Peyer's patch (tissue), 4 donors: ENCODE measurements around the gene PLEKHG2. TPM values are rescaled to one million over a fixed set of nuclear protein-coding genes. Genes with fewer than 3 reads are reported as not detected.

Experiments used
- DNase-seq, 3 donors: peaks; one replicate each; pipeline ENCODE4 v3.0.0-alpha.2; 2017 to 2019
- H3K27ac ChIP-seq, 4 donors: fragments of 200-600 bp; sonication (generic); one replicate each; pipeline ENCODE4 v1.5.1; 2016 to 2019
- H3K27me3 ChIP-seq, 2 donors: fragments of 200-600 bp; sonication (generic); one replicate each; pipeline ENCODE4 v1.5.1; 2019
- H3K36me3 ChIP-seq, 3 donors: fragments of 200-600 bp; sonication (generic); one replicate each; pipeline ENCODE4 v1.5.1; 2016 to 2019
- H3K4me1 ChIP-seq, 4 donors: fragments of 200-600 bp; sonication (generic); one replicate each; pipeline ENCODE4 v1.5.1; 2016 to 2019
- H3K4me3 ChIP-seq, 4 donors: fragments of 200-600 bp; sonication (generic); 1 replicate in 3 of 4; 2 replicates in 1 of 4; pipeline ENCODE4 v1.5.1; 2016 to 2019; ENCODE audit warnings: mild to moderate bottlenecking in 1 of 4
- H3K9me3 ChIP-seq, 4 donors: fragments of 200-600 bp; sonication (generic); one replicate each; pipeline ENCODE4 v1.5.1; 2016 to 2019; ENCODE audit warnings: mild to moderate bottlenecking in 1 of 4
- POLR2A ChIP-seq, 2 donors: fragments of 450-650 bp; IDR thresholded peaks; one replicate each; pipeline ENCODE4 v1.5.1; 2017; ENCODE audit warnings: antibody characterized with exemption in 2 of 2, mild to moderate bottlenecking in 2 of 2, moderate library complexity in 2 of 2
- total RNA-seq, 4 donors: library from RNA; depleted of rRNA; stranded (reverse); fragments of >200 nt; gene quantifications; one replicate each; pipeline ENCODE4 v1.1.0, GENCODE V29; 2016
- TF ChIP-seq, protein P1 (sequence below), 6 experiments: fragments of 450-650 bp in 4 of 6; fragments of 200-600 bp in 2 of 6; sonication (generic) in 1 of 6; IDR thresholded peaks; one replicate each; pipeline ENCODE4 v1.5.1; 2017 to 2019; ENCODE audit warnings: antibody characterized with exemption in 6 of 6, mild to moderate bottlenecking in 3 of 6, moderate library complexity in 1 of 6

The PLEKHG2 gene
- total RNA-seq, 4 donors from 2014 or later = 7.7 to 42.1 (median 16.1) TPM

DNA sequence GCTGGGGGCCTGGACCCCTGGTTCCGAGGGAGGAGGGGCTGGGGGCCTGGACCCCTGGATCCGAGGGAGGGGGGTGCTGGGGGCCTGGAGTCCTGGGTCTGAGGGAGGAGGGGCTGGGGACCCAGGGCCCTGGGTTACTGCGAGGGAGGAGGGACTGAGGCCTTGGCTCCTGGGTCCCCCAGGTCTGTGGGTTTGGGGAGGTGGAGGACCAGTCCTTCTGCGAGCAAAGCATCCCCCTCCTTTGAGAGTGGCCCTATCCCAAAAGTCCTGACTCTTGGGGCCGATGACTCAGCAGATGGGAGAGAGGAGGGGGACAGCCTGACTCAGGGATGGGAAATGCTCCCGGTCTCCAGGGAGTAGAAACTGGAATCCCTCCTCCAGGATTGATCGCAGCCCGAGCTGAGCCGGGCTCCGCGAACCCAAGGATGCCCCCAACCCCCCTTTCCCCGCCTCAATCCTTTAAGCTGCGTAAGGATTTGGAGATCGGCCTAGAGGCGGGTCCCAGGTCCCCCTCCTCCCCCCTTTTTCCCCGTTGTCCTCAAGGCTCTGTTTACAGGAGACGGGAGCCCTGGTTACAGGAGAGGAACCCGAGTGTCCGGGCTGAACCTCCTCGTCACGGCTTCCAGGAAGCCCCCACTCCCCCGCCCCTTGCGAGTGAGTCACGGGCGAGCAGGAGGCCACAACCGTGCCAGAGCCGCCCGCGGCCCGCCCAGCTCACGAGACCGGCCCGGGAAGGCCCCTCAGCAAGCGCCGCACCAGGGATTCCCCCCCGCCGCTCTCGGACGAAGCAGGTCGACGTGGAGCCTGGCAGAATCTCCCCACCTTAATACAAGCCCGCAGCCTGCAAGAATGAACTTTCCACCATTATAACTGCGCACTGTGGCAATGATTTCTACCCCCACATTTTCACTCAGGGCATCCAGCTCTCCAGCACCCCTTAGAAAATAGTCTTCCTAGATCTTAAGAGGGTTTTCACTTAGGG lies 8.8 kb upstream of the PLEKHG2 start:
- peak; percentile 98 to 99 (median 99) for DNase-seq
- Histone ChIP-seq H3K27me3 (no peaks in the 10 kb centered on the region), H3K36me3 (peaks cover 0 to 16% (median 4%) of the 10 kb centered on the region in 3 donors), H3K9me3 (no peaks in the 10 kb centered on the region), H3K4me1 (peaks cover 12 to 58% (median 48%) of the 10 kb centered on the region in 4 donors), H3K4me3 (peak overlapping the region; percentile 49 to 78 (median 57)), H3K27ac (peak overlapping the region; percentile 98 to 100 (median 100))
- TF ChIP-seq, protein P1, sequence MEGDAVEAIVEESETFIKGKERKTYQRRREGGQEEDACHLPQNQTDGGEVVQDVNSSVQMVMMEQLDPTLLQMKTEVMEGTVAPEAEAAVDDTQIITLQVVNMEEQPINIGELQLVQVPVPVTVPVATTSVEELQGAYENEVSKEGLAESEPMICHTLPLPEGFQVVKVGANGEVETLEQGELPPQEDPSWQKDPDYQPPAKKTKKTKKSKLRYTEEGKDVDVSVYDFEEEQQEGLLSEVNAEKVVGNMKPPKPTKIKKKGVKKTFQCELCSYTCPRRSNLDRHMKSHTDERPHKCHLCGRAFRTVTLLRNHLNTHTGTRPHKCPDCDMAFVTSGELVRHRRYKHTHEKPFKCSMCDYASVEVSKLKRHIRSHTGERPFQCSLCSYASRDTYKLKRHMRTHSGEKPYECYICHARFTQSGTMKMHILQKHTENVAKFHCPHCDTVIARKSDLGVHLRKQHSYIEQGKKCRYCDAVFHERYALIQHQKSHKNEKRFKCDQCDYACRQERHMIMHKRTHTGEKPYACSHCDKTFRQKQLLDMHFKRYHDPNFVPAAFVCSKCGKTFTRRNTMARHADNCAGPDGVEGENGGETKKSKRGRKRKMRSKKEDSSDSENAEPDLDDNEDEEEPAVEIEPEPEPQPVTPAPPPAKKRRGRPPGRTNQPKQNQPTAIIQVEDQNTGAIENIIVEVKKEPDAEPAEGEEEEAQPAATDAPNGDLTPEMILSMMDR (IDR thresholded peaks at IDR 0.05) = no peak
- TF ChIP-seq POLR2A (IDR thresholded peaks at IDR 0.05) = peak; percentile 49 to 91

DNA sequence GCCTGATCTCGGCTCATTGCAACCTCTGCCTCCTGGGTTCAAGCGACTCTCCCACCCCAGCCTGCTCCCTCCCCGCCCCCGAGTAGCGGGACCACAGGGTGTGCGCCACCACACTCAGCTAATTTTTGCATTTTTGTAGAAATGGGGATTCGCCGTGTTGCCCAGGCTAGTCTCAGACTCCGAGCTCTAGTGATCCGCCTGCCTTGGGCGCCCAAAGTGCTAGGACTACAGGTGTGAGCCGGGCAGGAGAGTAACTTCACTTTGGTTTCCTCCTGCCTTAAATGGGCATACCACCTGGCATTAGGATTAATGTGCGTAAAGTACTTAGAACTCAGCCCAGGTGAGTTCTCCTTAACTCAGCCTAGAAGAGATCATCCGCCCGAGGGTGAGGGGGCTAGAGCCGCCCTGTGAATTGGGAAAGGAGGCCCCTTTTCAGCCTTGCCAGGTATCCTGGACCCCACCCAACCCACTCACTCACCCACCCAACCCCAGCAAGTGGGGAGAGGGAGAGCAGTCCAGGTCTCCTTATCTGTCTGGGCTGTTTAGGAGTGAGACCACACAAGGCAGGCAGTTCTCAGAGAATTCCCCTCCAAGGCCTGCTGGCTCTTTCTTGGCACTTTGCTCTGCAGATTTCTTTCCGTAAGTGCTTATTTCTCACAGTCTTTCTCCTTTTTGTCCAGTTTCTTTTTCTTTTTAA lies 7.1 kb upstream of the PLEKHG2 start:
- Histone ChIP-seq H3K4me3 (peak overlapping the region in 2 of 4 donors; percentile 78 to 96), H3K4me1 (peaks cover 9 to 48% (median 40%) of the 10 kb centered on the region in 4 donors), H3K27ac (peak overlapping the region; percentile 98 to 100 (median 100)), H3K9me3 (no peaks in the 10 kb centered on the region), H3K27me3 (no peaks in the 10 kb centered on the region), H3K36me3 (peaks cover 0 to 20% (median 4%) of the 10 kb centered on the region in 3 donors)
- no peak for TF ChIP-seq POLR2A (IDR thresholded peaks at IDR 0.05)
- TF ChIP-seq, protein P1 (IDR thresholded peaks at IDR 0.05) = no peak
- DNase-seq = peak in 1 of 3 donors; percentile 55

DNA sequence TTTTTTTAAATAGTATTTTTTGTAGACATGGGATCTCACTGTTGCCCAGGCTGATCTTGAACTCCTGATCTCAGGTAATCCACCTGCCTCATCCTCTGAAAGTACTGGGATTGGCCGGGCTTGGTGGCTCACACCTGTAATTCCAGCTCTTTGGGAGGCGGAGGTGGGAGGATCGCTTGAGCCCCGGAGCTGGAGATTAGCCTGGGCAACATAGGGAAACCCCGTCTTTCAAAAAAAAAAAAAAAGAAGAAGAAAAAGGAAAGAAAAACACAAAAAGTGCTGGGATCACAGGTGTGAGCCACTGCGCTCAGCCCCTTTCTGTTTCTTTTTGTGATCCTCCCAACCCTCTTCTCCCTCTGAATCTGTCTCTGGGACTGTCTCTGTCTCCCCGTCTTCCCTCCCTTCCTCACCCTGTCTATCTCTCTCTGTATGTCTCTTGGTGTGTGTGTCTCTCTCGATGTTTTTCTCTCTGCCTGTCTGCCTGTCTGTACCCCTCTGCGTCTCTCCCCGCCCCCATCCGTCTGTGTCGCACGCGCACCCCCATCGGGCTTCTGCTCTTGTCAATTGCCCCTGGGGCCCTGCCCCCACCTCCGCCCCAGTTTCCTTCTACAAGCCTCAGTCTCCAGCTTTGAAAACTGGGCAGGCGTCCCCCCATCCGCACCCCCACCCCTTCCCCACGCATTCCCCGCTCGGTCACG lies 6.4 kb upstream of the PLEKHG2 start:
- H3K27ac ChIP-seq = peak overlapping the region; percentile 98 to 100 (median 100)
- H3K9me3 ChIP-seq = no peaks in the 10 kb centered on the region
- peak overlapping the region; percentile 78 to 96 (median 92) for H3K4me3 ChIP-seq
- H3K27me3 ChIP-seq = no peaks in the 10 kb centered on the region
- H3K4me1 ChIP-seq = peaks cover 5 to 48% (median 38%) of the 10 kb centered on the region in 4 donors
- peak in 2 of 3 donors; percentile 95 to 96 for DNase-seq
- peak in 1 of 2 donors; percentile 49 for TF ChIP-seq POLR2A (IDR thresholded peaks at IDR 0.05)
- TF ChIP-seq, protein P1 (IDR thresholded peaks at IDR 0.05) = no peak
- H3K36me3 ChIP-seq = peaks cover 0 to 20% (median 4%) of the 10 kb centered on the region in 3 donors

DNA sequence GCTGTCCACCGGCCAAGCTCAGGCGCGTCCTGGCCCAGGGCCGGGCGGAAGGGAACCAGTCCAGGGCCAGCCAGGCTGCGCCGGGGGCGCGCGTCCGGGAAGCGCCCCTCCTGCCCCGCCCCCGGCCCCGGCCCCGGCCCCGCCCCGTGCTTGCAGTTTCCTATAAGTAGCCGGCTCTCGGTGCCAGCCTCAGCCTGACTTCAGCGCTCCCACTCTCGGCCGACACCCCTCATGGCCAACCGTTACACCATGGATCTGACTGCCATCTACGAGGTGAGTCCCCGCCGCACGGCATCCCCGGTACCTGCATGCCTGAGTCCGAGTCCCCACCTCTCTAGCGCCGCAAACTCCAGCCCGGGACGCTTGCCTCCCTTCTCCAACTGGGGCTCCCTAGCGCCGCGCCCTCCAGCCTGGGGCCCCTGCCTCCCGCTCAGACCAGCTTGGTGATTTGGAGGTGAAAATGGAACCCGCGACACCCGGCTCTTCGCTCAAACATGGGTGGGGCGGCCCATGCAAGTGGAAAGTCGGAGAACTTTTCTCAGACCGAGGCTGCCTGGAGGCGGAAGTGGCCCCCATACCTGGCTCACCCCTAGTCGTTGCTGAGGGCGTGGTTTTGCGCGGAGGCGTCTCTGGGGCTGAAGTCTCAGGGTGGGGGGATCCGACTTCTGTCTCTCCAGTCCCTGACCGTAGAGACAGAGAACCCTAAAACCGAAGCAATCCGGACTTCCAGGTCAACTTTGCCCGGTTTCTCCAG lies 5.6 kb upstream of the PLEKHG2 start, which contains the start of gene ZFP36:
Gene ZFP36, plus strand, starts transcription at position 192 of the 754 bp plus-strand sequence. Its CDS starts 58 bp downstream, at position 250.
- peaks cover 1 to 47% (median 36%) of the 10 kb centered on the region in 4 donors for H3K4me1 ChIP-seq
- no peaks in the 10 kb centered on the region for H3K27me3 ChIP-seq
- H3K36me3 ChIP-seq = peaks cover 0 to 20% (median 4%) of the 10 kb centered on the region in 3 donors
- peak; percentile 95 to 97 (median 96) for DNase-seq
- peak within 1 kb of the TSS; percentile 78 to 96 (median 92) for H3K4me3 ChIP-seq
- H3K9me3 ChIP-seq = no peaks in the 10 kb centered on the region
- TF ChIP-seq, protein P1 (IDR thresholded peaks at IDR 0.05) = peak in 2 of 6 experiments; percentile 11 to 12
- peak; percentile 99 to 100 for TF ChIP-seq POLR2A (IDR thresholded peaks at IDR 0.05)
- peak within 1 kb of the TSS; percentile 98 to 100 (median 100) for H3K27ac ChIP-seq
